HG02943 (cell line): ENCODE measurements around the gene TSPAN10.

Experiments used
- ATAC-seq: cut with Tn5 transposase; IDR thresholded peaks from one replicate; pipeline ENCODE4 v1.9.1; 2021; ENCODE audit warnings: mild to moderate bottlenecking, low read depth, moderate library complexity; ENCODE audit not compliant: unreplicated experiment

The TSPAN10 gene

DNA sequence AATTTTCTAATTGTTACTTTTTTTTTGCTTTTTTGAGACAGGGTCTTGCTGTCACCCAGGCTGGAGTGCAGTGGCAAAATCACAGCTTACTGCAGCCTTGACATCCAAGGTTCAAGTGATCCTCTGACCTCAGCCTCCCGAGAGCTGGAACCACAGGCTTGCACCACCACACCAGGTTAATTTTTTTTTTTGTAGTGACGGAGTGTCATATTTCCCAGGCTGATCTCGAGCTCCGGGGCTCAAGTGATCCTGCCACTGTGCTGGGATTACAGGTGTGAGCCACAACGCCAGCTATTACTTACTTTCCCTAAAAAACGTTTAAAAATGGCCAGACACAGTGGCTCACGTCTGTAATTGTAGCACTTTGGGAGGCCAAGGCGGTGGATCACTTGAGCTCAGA lies 6.7 kb upstream of the TSPAN10 start:
- no peak for ATAC-seq

DNA sequence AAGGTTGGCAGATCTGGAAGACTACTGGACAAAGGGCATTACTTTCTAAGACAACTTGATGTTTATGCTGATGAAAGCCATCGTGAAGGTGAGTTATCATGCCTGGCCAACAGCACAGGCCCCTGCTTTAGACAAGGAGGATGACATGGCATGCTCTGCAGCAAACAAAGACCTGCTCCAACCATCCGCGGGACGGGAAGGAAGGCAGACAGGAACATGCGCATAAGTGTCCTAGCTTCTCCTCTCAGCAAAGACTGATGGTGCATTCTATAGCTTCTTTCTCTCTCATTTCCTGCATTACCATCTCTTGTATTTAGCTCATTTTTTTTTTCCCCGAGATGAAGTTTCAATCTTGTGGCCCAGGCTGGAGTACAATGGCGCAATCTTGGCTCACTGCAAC lies 5.5 kb upstream of the TSPAN10 start:
- no peak for ATAC-seq

DNA sequence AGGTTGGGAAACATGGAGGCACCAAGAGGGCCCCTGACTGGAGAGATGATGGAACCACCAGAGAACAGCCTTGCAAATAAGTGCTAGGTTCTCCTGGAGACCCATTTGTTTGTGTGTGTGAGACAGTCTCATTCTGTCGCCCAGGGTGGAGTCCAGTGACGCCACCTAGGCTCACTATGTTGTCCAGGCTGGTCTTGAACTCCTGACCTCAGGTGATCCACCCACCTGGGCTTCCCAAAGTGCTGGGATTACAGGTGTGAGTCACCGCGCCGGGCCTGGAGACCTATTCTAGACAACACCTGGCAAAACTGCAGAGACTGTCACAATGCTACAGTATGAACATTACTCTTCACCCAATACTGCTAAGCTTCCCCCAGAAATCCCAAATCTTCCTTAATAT lies 1.6 kb upstream of the TSPAN10 start:
- ATAC-seq: no peak

DNA sequence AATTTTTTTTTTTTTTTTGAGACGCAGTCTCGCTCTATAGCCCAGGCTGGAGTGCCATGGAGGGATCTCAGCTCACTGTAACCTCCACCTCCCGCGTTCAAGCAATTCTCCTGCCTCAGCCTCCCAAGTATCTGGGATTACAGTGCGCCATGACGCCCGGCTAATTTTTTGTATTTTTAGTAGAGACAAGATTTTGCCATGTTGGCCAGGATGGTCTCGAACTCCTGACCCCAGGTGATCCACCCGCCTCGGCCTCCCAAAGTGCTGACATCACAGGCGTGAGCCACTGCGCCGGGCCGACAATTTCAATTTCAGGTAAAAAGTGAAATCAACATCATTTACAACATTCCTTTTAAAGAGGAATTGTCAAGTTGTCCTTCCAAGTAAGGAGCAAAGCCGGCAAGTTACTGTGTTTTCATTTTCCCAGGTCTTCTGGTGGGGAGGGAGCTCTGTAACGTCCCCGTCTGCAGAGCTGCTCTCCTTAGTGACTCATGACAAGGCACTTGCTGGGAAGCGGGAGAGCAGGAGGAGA lies 957 bp upstream of the TSPAN10 start:
- ATAC-seq: peak; percentile 17

DNA sequence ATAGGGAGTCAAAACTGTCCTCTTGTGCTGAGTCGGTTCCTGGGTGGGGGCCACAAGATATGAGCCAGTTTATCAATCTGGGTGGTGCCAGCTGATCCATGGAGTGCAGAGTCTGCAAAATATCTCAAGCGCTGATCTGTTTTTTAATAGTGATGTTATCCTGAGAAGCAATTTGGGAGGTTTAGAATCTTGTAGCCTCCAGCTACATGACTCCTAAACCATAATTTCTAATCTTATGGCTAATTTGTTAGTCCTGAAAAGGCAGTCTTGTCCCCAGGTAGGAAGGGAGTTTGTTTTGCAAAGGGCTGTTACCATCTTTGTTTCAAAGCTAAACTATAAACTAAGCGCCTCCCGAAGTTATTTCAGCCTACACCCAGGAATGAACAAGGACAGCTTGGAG lies 1.7 kb downstream of the TSPAN10 start:
- ATAC-seq: no peak

DNA sequence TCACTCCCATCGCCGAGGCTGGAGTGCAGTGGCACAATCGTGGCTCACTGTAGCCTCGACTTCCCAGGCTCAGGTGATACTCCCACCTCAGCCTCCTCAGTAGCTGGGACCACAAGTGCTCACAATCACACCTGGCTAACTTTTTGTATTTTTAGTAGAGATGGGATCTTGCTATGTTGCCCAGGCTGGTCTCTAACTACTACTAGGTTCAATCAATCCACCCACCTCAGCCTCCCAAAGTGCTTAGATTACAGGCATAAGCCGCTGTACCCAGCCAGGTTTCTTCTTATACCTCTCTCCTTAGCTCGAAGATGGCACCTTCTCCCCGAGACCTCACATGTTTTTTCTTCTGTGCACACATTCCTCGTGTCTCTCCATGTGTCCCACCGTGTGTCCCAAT lies 3.0 kb downstream of the TSPAN10 start:
- ATAC-seq: no peak

DNA sequence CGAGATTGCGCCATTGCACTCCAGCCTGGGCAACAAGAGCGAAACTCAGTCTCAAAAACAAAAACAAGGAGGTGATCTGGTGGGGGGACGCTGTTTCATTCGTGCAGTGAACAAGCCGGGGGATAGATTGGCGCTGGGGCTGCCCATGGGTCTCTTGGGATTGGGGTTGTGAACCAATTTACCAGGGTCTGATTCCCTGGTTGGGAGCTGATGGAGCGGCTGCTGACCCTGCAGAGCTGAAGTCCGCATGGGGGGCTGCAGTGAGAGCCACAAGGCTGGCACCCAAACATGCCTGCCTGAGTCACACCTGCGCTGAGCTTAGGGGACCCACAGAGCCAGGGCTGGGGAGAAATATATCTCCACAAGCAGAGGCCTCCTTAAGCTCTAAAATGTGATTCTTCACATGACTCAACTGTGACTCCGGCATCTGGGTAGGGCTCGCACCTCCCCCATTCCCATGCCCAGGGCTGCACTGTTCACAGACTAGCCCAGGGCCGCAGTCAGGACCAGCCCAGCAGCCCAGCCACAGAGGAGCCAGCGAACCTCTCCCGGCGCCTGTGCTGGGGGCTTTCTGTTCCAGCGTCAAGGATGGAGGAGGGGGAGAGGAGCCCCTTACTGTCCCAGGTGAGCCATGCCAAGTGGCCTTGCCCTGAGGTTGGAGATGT lies 5.0 kb downstream of the TSPAN10 start:
- no peak for ATAC-seq

DNA sequence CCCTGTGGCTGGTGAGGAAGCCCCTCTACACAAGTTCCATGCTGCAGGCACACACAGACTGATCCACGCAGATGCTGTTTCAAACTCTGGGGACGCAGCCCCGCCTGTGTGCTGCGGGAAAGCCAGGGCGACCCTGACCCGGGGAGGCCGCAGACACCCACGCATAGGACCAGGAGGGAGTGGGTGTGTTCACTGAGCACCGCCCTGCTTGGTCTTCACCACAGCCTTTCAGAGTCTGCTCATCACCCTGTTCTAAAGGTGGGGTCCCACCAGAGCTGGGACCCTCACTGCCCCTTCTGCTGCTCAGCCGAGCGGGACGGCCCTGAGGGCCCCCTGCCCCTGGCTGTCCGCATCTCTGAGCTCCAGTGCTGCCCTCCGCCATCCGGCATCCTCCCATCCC lies 7.5 kb downstream of the TSPAN10 start:
- no peak for ATAC-seq

DNA sequence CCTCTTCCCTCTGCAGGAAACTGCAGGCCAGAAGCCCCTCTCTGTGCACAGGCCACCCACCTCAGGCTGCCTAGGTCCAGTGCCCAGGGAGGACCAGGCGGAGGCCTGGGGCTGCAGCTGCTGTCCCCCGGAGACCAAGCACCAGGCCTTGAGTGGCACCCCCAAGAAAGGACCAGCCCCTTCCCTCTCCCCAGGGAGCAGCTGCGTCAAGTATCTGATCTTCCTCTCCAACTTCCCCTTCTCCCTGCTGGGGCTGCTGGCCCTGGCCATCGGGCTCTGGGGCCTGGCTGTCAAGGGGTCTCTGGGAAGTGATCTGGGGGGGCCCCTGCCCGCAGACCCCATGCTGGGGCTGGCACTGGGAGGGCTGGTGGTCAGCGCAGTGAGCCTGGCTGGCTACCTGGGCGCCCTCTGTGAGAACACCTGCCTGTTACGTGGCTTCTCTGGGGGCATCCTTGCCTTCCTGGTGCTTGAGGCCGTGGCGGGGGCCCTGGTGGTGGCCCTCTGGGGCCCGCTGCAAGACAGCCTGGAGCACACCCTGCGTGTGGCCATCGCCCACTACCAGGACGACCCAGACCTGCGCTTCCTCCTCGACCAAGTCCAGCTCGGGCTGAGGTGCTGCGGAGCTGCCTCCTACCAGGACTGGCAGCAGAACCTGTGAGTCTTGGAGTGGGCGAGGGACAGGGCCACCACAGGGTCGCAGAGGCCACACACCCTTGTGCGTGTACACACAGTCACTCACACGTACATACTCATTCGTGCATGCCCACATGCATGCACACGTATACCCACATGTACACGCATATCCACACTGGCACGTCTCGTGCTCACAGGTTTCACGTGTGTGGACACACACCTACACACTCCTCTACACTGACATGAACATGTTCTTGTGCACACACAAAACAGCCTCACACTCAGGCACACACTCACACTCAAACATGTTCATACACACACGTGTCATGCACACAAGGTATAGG lies 8.3 kb downstream of the TSPAN10 start:
- no peak for ATAC-seq

DNA sequence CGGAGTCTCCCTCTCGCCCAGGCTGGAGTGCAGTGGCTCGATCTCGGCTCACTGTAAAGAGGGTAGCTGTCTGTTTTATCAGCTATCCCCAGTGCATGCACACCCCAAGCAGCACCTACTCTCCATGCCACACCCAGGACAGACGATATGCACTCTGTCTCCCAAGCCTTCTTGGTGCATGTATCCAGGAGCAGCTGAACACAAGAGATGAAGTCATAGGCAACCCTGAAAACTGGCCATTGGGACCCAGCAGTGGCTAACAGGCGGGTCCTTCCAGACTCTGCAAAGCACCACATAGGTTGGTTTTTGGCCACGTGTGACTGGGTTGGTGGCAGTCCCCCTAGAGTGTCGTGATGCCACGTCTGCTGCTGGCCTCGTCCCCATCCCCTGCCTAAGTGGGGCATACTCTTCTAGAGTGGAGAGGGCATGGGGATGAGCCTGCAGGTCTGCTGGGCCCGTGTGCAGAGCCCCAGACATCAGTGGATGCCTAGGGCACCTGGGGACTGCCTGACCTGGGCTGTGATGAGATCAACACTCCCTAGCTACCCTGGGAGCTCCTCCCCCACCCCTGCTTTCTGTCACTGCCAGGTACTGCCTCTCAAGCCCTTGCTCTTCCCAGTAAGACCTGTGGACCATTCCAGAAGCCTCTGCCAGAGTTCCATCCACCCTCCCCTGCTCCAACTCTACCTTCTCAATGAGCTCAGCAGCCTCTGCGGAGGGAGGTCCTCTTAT lies 10.0 kb downstream of the TSPAN10 start:
- ATAC-seq: no peak

DNA sequence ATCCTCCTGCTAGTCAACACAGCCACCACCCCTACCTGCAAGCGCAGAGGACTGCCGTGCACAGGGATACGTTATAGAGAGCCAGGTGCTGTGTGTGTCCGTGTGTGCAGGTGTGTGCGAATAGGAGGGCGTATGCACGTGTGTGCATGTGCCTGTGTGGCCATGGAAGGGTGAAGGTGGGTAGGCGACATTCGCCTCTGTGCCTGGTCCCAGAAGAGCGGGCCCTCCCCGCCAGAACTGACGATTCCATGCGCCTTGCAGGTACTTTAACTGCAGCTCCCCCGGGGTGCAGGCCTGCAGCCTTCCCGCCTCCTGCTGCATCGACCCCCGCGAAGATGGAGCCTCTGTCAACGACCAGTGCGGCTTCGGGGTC lies 10.6 kb downstream of the TSPAN10 start:
- no peak for ATAC-seq

DNA sequence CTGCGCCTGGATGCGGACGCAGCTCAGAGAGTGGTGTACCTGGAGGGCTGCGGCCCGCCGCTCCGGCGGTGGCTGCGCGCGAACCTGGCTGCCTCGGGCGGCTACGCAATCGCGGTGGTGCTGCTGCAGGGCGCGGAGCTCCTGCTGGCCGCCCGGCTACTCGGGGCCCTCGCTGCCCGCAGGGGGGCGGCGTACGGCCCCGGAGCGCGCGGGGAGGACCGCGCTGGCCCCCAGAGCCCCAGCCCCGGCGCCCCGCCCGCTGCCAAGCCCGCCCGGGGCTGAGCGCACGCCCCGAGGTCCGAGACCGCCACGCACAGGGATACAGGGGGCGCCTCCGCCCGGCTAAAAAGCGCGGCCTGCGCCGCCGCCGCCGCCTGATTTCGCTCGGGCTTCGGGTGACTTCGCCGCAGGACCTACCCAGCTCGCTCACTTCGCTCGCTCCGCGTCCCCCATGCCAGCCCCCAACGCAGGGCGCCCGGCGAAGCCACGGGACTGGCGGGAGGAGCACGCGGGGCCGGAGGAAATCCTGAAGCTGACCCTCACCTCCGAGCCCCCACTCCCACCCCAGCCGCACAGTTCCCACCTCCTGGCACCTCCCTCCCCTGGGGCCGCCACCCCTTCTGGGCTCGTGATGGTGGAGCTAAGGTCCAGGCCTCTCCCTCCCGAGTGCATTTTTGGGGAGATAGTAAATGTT lies 11.2 kb downstream of the TSPAN10 start:
- no peak for ATAC-seq

DNA sequence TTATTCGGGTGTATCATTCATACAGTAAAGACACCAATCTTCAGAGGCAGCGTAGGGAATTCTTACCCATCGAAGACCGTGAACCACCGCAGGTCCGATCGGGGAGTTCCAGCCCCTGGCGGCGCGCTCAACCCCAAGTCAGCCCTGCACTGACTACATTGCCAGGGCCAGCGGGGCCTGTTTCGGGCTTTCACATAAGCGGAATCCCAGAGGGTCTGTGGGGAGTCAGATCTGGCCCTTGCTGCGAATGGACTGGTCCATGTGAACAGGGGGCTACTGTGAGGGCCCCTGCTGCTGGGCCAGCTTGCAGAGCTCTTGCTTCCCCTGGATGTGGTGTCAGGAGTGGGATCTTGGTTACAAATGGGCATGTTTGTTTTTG lies 11.7 kb downstream of the TSPAN10 start:
- no peak for ATAC-seq

DNA sequence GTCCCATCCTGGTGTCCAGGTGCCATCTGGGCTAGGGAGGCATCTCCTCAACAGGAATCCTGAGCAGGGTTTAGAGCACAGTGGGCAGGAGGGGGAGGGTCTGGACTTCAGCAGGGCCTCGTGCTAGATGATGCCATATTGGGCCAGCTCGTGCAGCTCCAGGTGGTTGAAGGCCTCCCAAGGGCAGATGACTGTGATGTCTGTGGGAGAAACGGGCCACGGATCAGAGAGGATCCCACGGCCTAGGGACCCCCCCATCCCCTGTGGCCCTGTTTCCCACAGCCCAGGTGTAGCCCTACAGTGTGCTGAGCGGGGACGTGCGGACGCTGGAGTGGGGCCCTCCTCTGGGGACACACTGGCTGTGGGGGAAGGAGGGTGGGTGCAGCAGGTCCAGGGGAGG lies 14.0 kb downstream of the TSPAN10 start:
- no peak for ATAC-seq

DNA sequence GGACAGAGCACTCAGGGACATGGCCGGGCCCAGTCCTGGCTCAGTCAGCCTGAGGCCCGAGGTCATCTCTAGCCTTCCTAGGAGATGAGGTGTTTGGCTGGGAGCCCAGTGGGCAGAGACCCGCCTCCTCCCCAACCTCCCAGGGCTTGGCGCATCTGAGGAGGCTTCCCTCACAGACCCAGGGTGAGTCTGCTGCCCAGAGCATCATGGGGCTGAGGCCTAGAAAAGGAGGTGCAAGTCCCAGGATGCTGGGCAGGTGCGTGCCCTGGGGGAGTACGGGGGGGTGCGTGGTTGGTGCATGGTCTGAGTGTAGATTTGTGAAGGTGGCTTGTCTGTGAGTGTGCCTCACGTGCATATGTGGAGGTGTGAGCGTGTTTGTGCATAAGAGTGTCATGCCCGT lies 14.7 kb downstream of the TSPAN10 start:
- no peak for ATAC-seq

DNA sequence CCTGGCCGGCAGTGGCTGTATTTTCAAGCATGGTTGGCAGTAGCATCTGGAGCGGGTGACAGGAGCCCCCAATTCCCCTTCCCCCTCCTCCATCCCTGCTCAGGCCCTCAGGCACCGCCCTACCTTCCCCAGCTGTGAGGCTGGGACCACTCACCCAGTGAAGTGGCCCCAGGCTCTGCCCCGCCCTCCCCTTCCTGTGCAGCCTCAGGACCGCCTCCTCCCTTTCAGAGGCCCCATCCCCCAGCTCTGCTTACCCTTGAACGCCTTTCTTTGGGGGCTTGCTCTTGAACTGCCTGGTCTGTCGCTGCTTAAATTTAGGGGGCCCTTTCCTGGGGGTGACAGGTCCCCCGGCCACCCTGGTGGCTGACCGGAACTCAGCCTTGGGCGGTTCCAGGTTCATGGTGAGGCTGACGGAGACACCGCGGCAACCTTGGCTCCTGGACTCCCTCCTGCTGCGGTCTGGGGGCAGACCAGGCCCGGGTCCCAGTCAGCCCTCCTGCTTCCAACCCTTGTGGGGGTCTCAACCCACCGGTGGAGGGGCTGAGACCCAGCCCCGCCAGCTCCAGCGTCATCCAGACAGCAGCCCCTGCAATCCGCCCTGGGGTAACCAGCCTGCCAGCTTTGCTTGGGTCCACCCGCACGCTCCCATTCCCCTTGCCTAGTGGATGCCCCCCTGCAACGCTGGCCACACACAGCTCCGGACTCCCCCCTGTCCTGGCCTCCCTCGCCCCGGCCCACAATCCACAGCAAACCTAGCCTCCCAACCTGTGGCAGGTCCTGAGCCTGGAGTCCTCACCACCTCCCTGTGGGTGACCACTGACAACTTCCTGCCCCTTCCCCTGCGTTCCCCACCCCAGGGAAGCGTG lies 16.1 kb downstream of the TSPAN10 start:
- no peak for ATAC-seq

DNA sequence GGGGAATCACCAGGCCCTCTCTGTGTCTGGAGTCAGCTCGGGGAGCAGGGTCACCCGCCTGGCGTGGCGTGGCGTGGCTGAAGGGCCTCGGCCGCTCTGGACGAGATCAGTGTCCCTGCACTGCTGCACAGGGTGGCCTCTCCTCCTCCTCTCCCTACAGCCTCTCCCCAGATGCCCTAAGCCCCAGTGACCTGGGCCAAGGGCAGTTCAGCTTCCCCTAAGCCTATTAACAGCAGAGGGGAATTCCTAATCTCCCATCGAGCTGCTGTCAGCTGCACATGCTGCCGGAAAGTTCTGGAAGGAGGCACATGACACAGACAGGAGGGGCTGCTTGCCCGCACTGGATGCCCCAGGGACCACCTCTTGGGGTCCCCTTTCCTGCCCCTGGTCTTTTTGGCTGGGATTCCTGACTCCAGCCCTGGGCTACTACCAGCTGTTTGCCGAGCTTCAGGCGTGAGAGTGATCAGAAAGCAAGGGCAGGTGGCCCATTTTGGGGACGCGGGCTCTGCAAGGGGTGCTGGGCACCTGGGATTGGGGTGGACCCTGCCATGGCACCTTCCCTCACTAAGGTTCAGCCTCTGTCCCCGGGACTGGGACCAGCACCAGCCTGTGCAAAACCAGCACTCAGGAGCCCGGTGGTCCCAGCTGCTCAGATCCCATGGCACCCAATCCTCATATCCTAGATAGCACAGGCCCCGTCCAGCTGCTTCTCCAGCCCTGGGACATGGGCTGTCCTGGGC lies 18.6 kb downstream of the TSPAN10 start:
- ATAC-seq: no peak

DNA sequence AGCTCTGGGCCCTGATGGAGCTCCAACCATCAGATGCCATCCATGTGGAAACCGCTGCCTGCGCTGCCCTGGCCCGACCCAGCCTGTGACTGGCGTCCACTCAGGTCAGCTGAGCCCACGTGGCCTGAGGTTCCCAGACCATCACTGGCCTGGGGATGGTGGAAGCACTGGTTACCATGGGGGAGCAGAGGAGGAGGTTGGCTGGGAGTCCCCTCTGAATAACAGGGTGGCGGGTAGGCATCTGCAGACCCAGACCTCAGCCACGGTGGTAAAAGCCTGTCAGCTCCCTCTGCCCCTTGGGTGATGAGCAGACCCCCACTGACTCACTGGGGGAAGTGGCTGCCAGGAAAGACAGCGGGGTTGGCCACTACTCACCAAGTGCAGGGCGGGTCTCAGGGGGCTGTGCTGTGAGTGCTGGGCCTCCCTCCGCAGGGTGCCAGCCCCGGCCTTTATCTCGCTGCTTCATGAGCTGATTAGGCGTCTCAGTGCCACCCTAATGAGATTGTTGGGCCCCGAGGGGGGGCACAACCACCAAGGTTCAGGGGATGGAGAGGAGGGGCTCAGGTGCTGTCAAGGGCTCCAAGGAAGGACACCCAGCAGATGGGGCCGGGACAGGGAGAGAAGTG lies 19.2 kb downstream of the TSPAN10 start, which contains the start of gene PDE6G:
Gene PDE6G, minus strand, starts transcription at position 425 of the 626 bp plus-strand sequence. CDS start 3,237 bp downstream, outside the sequence.
- no peak for ATAC-seq
